Right forelimb (tissue), 1 donor: ENCODE measurements around the gene ITPR1.
A peak's percentile ranks its signal among the peaks of the same experiment; 100 is the strongest.

Experiments used
- DNase-seq: peaks from one replicate; pipeline ENCODE4 v3.0.0-alpha.2; 2018

The ITPR1 gene

DNA sequence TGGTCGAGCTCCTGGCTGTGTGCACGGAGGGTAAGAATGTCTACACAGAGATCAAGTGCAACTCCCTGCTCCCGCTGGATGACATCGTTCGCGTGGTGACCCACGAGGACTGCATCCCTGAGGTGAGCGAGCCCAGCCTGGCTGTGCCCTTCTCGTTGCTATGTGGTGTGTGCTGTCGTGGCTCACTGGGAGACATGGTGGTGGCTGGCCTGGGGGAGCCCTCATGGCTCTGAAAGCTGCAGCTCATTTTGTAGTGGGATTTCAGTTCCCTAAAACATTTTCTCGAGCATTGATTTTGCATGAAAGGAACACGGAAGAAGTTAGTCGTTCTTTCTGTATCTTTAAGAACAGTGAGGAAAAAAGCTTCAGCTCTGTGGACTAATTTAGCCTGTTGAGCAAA lies 200.5 kb downstream of the ITPR1 start:
- DNase-seq = no peak

DNA sequence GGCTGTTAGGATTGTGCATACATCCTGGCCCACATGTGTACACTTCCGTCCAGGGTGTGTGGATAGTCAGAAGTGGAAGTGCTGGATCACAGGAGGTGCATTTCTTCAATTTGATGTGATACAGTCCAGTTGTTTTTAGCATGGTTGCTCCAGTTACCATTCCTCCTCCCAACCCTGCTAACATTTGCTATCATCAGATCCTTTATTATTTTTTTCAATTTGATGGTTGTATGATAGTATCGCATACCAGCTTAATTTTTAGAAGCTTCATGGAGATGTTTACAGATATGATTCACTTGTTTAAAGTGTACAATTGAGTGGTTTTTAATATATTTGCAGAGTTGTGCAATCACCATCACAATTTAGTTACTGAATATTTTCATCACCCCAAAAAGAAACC lies 202.7 kb downstream of the ITPR1 start:
- DNase-seq = no peak

GRCh38 chr3:4696266-4696665 lies 203.1 kb downstream of the ITPR1 start:
- no peak for DNase-seq

DNA sequence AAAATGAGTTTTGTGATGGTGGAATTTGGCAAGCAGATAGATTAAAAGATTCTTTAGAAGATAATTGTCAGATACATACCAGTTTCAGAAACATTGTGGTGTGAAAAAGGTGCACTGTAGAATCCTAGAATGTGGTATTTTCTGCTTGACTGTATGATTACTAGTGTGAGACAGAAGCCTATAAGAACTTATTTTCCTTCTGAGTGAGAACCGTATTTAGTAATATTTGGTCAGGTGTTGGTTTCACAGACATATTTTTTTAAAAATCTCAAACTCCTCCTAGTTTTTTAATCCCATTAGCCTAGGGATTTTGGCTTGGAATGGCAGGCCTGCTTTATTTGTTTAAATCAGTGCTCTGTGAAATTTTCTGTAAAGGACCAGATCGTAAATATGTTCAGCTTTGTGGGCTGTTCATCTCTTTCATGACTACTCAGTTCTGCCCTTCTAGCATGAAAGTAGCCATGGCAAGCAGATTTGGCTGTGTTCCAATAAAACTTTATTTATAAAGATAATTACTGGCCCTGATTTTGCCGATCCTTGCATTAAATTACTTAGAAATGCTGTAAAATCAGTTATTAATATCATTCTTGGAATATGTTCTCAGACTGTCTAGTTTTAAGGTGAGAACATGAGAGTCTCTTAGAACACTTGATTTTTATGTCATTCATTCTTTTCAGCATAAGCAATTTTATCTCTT lies 205.1 kb downstream of the ITPR1 start:
- no peak for DNase-seq

- DNase-seq = no peak
Measured at GRCh38 chr3:4703054-4703480, 209.9 kb downstream of the ITPR1 start.

DNA sequence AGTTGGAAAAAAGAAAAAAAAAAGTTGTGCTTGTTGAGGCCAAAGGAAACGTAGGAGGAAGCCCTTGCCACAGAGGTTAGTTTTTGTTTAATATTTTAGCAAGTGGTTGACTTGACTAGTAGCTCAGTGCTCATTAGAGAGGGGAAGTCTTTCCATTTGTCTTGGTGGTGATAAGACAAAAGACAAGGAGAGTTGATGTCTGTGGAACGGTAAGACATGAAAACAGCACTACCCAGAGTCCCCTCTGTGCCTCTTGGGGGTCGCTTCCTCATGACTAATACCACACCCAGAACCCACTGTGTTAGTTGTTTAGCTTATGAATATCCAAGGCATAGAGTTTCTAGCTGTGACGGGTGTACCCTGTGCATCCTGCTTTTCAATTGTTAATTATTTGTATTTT lies 211.4 kb downstream of the ITPR1 start:
- DNase-seq = no peak

GRCh38 chr3:4707324-4707723 lies 214.2 kb downstream of the ITPR1 start:
- no peak for DNase-seq

DNA sequence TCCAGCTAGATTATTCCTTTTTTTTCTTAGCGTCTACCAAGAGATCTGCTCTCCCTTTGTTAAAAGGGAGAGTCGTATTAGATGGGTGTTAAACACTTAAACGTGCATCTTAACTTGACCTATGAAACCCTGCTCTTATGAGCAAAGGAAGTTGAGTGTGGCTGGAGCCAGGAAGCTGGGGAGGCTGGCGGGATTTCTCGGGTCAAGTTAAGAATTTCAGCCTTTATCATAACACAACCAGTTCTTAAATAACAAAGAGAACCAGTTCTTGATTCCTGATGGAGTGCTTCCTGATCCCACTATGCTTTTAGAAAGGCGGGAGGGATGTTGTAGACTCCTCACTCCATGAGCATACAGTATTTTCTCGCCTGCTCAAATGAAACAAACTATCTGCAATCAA lies 215.1 kb downstream of the ITPR1 start:
- no peak for DNase-seq

GRCh38 chr3:4709341-4709740 lies 216.2 kb downstream of the ITPR1 start:
- no peak for DNase-seq

GRCh38 chr3:4710191-4710590 lies 217.0 kb downstream of the ITPR1 start:
- DNase-seq = no peak

DNA sequence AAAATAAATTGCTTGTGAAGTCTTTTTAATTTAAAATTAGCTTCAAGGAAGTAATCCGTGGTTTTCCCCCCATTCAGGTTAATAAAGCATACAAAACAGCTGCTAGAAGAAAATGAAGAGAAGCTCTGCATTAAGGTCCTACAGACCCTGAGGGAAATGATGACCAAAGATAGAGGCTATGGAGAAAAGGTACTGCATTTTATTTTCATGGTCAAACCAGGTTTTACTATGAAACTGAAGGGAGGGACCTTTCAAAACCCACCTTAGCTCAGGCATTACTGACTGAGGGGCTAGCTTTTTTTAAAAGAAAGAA lies 218.5 kb downstream of the ITPR1 start:
- no peak for DNase-seq

GRCh38 chr3:4712109-4712508 lies 219.0 kb downstream of the ITPR1 start:
- no peak for DNase-seq

DNA sequence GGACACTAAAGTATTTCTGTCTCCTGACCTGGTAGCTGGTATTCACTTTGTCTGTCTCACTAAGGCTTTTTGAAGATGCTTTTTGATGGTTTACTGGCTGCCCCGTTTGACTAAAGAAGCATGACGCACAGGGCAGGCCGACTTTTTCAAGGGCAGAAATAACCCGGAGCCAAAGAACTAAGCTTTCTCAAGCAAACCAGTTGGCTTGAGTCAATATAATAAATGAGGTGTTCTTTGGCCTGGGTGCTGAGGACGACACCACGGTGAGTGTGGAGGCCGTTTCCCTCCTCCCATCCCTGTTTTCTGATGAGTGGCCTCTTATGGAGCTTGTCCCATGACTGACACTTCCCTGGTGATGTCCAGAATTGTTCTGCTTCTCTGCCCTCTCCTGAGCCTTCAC lies 220.9 kb downstream of the ITPR1 start:
- DNase-seq = no peak

DNA sequence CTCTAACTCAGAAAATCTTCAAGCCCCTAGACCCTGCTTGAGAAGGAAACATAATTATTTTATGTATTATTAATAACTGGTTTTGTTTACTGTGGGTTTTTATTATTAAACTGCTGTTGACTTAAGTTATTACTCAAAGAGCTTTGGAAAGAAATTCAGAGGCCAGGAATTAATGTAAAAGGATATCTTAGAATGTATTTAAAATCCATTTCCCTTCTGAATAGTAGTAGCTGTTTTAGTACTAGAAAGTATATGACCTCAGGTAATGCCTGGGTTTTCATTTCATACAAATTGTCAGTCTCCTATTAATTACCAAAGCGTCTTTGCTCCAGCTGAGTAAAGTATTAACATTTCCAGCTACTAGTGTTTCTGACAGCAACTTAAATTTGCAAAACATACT lies 223.1 kb downstream of the ITPR1 start:
- no peak for DNase-seq

GRCh38 chr3:4716706-4717362 lies 223.7 kb downstream of the ITPR1 start:
- no peak for DNase-seq

DNA sequence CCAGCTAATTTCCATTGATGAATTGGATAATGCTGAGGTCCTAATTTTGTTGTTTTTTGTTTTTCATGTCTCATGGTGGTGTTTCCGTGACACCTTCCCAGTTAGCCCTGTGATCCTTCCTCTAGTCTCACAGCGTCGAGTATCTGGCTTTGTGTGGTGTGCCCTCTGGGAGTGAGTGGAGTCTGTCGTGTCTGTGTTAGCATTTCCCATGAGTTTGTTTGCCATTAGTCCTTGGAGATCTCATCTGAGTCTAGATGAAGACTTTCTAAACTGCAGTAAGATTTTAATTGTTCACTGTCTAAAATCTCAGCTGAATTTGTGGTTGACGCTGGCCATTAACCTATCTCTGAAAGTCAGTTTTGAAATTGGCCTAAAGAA lies 224.2 kb downstream of the ITPR1 start:
- DNase-seq = no peak

DNA sequence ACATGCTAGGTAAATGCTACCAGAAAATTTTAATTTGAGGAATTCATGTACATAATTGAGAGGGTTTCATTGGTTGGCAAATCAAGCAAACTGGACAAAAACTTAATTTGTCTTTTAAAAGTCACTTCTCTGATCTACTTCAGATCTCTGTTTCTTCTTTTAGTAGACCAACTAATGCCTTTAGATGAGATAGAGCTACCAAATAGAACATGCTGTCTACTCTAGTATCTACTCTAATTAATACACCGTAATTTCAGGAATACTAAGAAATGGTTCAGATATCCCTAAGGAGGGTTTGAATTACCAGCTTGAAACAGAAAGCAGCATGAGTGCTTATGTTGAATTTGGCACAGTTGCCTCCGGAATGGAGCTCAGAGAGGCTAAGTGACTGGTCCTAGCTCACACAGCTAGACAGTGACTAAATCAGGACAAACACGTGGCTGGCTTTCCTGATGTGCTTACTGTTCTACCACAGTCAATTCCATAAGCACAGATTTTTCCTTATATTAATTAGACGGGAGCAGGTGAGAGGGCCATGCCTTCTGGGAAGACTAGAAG lies 225.1 kb downstream of the ITPR1 start:
- no peak for DNase-seq

- DNase-seq = peak; percentile 70
Measured at GRCh38 chr3:4719046-4719501, 225.9 kb downstream of the ITPR1 start.

DNA sequence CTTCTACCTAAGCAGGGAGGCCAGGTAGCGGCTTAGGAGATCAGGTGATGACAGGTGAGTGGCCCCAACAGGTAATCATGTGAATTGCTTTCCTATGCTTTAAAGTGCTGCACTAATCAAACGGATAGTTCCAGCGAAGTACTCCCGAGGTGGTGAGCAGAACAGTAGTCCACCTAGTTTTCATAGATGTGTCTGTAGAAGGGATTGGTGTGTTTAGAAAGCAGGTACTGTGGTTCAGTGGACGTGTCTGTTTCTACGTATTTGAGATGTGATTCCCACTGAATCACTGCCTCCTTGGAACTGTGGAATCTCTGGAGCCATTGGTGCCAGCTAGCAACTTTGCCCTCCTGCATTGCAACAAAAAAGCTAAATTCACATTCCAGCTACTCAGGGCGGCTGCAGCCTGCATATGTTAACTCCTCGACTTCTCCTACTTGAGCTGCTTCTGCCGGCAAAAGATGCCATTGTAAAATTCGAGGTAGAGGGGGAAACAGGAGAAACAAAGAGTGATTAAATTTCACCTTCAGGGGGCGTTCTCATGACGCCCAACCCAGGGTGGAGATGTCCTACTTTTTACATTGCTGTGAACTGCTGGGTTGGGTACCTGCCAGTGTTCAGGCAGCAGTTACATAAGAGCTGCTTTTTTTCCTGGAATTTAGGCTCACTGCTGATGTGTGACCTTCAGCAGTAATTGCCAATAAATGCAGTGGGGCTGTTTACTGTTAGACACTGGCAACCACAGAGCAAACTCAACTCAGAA lies 227.3 kb downstream of the ITPR1 start:
- DNase-seq = peak; percentile 62

DNA sequence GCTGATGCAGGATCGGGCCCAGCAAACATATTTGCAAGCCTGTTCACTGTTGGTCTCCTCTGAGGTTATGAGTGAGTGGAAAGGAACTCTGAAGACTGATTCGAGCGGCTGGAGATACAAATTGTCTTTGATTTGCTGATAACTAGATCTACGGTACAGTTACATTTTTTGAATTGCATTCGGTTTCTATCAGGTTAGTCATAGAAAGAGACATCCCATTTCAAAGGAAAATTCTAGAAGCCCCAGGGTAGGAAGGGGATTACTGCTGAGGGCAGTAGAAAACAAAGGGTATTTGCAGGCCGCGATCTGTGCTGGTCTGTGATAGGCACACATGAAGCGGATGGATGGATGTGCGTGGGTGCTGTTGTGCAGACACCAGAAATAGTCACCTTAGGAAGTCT lies 228.4 kb downstream of the ITPR1 start:
- DNase-seq = no peak

GRCh38 chr3:4722103-4722502 lies 229.0 kb downstream of the ITPR1 start:
- DNase-seq = no peak

- no peak for DNase-seq
Measured at GRCh38 chr3:4724051-4724629, 231.0 kb downstream of the ITPR1 start.

DNA sequence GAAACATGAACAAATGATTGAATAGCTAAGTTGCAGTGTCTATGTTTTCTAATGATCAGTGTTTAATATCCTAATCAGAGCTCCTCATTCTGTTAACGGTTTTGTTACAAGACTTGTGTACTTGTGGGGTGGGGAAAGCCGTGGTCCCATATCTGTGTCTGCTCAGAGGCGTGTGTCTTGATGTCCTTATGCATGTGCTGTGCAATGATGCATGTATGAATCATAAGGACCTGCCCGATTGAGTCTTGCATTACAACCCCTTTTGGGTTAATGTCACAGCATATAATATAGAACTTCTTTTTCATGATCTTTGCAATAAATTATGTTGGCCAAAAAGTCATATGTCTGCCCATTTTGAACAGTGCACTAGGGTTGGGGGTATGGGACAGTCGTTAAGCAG lies 233.4 kb downstream of the ITPR1 start:
- DNase-seq = no peak
